GM19238 (cell line): Measurements from ENCODE around the gene ABCB8.
"Not testable (repeated sequence)": the region's sequence is repeated elsewhere in the genome, so short reads cannot be mapped to it uniquely, and the experiment has no call there.

Source experiments
- DNase-seq: peaks from one replicate; pipeline ENCODE4 v3.0.0; 2011; ENCODE audit warnings: low spot score; ENCODE audit not compliant: insufficient read length

ABCB8 gene

DNA sequence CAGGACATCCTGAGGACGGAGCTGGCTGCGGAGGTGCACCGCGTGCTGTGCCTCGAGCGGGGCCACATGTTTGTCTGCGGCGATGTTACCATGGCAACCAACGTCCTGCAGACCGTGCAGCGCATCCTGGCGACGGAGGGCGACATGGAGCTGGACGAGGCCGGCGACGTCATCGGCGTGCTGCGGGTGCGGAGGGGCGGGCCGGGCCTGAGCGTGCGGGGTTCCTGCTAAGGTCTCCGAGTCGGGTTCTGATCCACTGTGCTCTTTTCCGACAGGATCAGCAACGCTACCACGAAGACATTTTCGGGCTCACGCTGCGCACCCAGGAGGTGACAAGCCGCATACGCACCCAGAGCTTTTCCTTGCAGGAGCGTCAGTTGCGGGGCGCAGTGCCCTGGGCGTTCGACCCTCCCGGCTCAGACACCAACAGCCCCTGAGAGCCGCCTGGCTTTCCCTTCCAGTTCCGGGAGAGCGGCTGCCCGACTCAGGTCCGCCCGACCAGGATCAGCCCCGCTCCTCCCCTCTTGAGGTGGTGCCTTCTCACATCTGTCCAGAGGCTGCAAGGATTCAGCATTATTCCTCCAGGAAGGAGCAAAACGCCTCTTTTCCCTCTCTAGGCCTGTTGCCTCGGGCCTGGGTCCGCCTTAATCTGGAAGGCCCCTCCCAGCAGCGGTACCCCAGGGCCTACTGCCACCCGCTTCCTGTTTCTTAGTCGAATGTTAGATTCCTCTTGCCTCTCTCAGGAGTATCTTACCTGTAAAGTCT is 14.3 kb upstream of the ABCB8 start:
- DNase-seq: peak; percentile 46

GRCh38 chr7:151014950-151015349 is 13.3 kb upstream of the ABCB8 start:
- no peak for DNase-seq

- DNase-seq: no peak
Measured at GRCh38 chr7:151015967-151016366, 12.3 kb upstream of the ABCB8 start.

GRCh38 chr7:151016505-151016904 is 11.7 kb upstream of the ABCB8 start:
- no peak for DNase-seq

DNA sequence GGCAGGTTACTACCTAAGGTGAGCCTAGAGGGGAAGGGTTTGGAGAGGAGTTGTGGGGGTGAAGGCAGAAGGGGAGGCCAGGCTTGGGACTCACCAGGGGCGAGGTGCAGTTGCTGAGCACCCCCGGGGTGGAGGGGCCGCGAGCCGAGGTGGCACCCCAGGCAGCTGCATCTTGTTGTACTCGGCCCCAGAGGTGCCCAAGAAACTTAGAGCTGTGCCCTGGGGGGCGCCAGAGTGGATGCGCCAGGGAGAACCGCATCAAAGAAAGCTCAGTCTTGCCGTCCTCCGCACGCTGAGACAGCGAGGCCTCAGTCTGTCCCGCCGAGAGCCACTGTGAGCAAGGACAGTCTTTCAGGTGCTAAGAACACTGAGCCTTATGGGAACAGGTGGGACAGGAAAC is 11.3 kb upstream of the ABCB8 start:
- DNase-seq: no peak

GRCh38 chr7:151017370-151017952 is 10.8 kb upstream of the ABCB8 start:
- no peak for DNase-seq

GRCh38 chr7:151017953-151018420 is 10.3 kb upstream of the ABCB8 start:
- peak; percentile 77 for DNase-seq

GRCh38 chr7:151018421-151019129 is 9.7 kb upstream of the ABCB8 start:
- DNase-seq: no peak

GRCh38 chr7:151019130-151019447 is 9.2 kb upstream of the ABCB8 start:
- DNase-seq: no peak

DNA sequence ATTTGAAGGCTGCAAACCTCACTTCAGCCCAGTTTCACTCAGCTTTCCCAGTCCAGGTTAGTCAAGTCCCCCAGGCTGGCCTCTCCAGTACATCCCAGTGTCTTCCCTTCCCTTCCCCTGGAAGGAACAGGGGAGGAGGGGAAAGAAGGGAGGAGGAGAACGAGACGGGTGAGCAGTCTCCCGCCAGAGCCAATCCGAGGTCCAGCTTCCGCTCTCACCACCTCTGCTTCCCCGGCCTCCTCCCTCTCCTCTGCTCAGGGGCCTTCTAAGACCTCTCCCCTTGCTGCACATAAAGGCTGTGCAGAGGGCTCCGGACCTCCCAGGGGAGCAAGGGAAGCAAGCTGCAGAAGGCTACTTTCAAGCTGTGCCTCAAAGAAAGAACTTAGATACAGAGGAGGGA is 8.0 kb upstream of the ABCB8 start:
- DNase-seq: no peak

GRCh38 chr7:151023232-151023631 is 5.0 kb upstream of the ABCB8 start:
- DNase-seq: no peak

DNA sequence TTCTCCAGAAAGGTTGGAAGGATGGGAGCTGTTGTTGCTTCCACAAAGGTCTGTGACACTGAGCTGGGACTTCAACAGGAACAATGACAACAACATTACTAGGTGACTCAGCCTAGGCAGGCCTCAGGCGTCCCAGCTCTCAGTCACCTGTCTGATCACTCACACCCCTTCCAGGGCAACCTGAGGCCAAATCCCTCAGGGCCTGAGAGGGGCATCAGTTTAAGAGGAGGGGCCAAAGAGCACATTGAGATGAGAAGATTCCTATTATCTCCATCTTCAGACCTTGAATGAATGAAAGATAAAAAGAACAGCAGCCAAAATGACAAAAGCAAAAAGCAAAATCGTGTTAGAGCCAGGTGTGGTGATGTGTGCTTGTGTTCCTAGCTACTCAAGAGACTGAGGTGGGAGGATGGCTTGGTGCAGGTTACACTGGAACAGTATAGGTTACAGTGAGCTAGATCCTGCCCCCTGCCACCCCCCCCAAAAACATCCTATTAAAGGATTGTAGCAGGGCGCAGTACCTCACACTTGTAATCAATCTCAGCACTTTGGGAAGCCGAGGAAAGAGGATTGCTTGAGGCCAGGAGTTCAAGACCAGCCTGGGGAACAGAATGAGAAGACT is 3.7 kb upstream of the ABCB8 start, which contains the start of gene ATG9B:
ATG9B (minus strand) TSS at position 60 of the 622 bp plus-strand sequence. CDS start 71 bp downstream, outside the sequence.
- no peak for DNase-seq

GRCh38 chr7:151025924-151026671 is 2.2 kb upstream of the ABCB8 start:
- no peak for DNase-seq

GRCh38 chr7:151026771-151027727 is 1.2 kb upstream of the ABCB8 start:
- not testable (repeated sequence) for DNase-seq

DNA sequence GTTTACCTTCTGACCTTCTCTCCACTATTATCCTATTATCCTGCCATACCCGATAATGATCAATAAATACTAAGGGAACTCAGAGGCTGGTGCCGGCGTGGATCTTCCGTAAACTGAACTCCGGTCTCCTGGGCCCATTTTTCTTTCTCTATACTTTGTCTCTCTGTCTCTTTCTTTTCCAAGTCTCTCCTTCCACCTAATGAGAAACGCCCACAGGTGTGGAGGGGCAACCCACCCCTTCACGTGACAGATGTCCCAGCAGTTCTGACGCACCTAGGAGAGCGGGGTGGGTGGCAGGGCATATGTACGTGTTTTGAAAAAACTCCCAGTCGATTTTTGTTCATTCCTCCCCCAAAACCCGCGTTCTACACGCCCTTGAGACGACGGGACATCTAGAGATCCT is 521 bp upstream of the ABCB8 start:
- DNase-seq: not testable (repeated sequence)

GRCh38 chr7:151028948-151029501 is 775 bp downstream of the ABCB8 start:
- no peak for DNase-seq

- no peak for DNase-seq
Measured at GRCh38 chr7:151031011-151031410, 2.8 kb downstream of the ABCB8 start.

GRCh38 chr7:151032936-151033863 is 5.0 kb downstream of the ABCB8 start:
- DNase-seq: no peak

GRCh38 chr7:151033864-151034249 is 5.6 kb downstream of the ABCB8 start:
- no peak for DNase-seq
